T-helper 1 cell treated with Interleukin-12 subunit alpha and Interleukin-12 subunit beta and Interleukin-4 antibody, amounts not matched to agents 30 μg/mL and 1 μg/mL, for 36 hours (primary cell): ENCODE measurements around the gene ERBB2.

Experiments used
- H3K27ac Mint-ChIP-seq: one replicate; pipeline ENCODE4 v1.8.0; 2021; ENCODE audit warnings: mild to moderate bottlenecking, mixed read lengths
- H3K27me3 Mint-ChIP-seq: one replicate; pipeline ENCODE4 v1.8.0; 2021; ENCODE audit warnings: low read depth, mixed read lengths
- H3K36me3 Mint-ChIP-seq: one replicate; pipeline ENCODE4 v1.8.0; 2021; ENCODE audit warnings: low read depth, mixed read lengths
- H3K4me1 Mint-ChIP-seq: one replicate; pipeline ENCODE4 v1.8.0; 2021; ENCODE audit warnings: low read depth, mixed read lengths
- H3K4me3 Mint-ChIP-seq: one replicate; pipeline ENCODE4 v1.8.0; 2021; ENCODE audit warnings: mild to moderate bottlenecking, moderate library complexity, mixed read lengths
- H3K9me3 Mint-ChIP-seq: one replicate; pipeline ENCODE4 v1.8.0; 2021; ENCODE audit warnings: mixed read lengths

The ERBB2 gene

DNA sequence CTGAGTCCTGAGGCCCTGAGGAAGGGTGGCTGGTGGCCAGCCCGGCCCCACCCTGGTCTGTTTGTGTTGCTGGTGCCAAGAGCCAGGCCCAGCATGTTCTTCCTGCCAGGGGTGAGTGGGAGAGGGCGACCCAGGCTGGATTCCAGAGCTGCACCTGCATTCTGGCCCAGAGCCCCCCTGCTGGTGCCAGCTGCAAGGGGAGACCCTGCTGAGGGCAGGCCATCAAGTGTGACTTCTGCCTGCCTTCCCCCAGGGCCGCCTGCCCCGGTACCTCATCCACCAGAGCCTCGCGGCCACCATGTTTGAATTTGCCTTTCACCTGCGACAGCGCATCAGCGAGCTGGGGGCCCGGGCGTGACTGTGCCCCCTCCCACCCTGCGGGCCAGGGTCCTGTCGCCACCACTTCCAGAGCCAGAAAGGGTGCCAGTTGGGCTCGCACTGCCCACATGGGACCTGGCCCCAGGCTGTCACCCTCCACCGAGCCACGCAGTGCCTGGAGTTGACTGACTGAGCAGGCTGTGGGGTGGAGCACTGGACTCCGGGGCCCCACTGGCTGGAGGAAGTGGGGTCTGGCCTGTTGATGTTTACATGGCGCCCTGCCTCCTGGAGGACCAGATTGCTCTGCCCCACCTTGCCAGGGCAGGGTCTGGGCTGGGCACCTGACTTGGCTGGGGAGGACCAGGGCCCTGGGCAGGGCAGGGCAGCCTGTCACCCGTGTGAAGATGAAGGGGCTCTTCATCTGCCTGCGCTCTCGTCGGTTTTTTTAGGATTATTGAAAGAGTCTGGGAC lies 37.1 kb upstream of the ERBB2 start:
- peaks cover 2% of the 10 kb centered on the region for H3K4me1 Mint-ChIP-seq
- H3K27ac Mint-ChIP-seq, result no peak overlapping the region
- peaks cover 9% of the 10 kb centered on the region for H3K36me3 Mint-ChIP-seq
- peaks cover 18% of the 10 kb centered on the region for H3K27me3 Mint-ChIP-seq
- H3K4me3 Mint-ChIP-seq, result no peak overlapping the region
- H3K9me3 Mint-ChIP-seq, result no peaks in the 10 kb centered on the region

DNA sequence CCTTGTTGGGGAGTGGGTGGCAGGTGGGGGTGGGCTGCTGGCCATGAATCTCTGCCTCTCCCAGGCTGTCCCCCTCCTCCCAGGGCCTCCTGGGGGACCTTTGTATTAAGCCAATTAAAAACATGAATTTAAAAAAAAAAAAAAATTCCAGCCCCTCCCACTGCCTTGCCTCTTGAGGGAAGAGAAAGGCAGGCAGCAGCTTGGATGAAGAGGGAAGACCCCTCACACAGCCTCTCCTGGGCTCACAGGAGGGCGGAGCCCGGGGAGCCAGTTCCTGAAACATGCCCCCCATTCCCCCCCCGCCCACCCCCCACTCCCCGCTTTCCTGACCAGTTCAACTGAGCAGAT lies 36.5 kb upstream of the ERBB2 start:
- Mint-ChIP-seq H3K4me1 (peaks cover 2% of the 10 kb centered on the region), H3K27ac (no peak overlapping the region), H3K36me3 (peaks cover 9% of the 10 kb centered on the region), H3K9me3 (no peaks in the 10 kb centered on the region), H3K27me3 (peaks cover 19% of the 10 kb centered on the region), H3K4me3 (no peak overlapping the region)

DNA sequence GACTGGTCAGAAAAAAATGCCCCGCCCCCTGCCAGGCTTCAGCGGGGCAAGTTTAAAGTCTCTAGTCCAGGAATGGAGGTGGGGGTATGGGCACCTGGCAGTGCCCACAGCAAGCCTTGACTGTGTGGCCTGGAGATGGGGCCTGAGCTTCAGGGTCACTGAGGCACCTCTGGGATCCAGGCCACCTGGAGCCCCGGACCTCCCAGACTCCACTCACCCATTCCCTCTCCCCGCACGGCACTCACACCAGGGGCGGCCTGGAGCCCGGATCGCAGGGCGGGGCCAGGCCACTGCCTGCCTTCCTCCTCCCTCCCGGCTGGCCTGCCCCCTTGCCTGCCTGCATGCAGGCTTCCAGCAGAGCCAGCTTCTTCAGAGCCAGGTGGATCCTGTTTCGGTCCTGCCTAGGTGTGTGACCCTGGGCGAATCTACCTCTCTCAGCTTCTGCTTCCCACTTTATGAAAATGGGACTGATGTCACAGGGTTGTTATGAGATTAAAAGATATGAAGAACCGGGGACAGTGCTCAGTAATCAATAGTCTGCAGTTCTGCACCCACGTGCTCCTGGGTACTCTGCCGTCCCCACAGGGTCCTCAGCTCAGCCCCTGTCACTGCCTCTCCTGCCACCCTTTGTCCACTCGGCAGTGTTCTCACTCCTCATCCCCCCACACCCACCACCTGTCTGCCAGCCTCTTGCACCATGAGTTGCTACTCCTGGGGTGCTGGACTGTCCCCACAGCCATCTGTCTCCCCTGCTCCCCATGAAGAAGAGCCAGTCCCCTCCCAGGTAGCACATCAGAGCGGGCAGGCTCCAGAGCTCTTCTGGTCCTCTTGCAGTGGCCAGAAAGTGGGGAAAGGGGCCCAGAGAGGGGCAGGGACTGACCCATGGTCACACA lies 35.9 kb upstream of the ERBB2 start:
- Mint-ChIP-seq H3K9me3 (no peaks in the 10 kb centered on the region), H3K4me1 (peaks cover 6% of the 10 kb centered on the region), H3K27ac (no peak overlapping the region)

DNA sequence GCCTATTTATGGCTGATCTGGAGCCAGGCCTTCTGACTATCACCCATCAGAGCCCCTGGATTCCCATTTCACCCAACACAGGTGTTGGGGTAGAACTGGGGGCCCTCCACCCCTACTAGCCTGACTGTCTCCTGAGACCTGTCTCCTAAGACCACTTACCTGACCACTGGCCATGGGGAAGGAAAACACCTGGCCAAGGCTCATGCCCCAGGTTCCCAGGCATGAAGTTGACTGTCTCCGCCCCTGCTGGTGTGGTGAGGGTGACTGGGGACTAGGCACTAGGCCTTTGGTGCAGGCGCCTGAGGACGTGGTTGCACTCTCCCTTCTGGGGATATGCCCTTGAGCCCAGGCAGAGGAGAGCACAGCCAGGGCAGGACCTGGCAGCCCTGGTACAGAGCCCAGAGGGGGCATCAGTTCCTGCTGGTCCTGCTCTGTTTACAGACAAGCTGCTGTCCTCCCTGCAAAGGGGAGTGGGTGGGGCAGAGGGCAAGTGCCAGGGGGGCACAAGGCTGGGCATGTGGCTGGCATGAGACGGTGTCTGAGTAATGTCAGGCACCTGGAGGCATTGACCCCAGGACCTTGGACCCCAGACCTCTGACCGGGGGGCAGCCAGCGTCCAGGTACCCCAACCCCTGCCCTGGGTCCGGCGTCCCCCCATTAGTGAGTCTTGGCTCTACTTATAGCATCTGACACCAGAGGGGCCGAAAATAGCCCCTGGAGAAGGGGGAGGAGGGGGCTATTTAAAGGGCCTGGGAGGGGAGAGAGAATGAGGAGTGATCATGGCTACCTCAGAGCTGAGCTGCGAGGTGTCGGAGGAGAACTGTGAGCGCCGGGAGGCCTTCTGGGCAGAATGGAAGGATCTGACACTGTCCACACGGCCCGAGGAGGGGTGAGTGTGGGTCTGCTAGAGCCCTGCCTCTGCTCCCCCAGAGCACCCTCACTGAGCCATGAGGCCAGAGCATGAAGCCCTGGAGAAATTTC lies 35.0 kb upstream of the ERBB2 start, which contains the start of gene TCAP:
Gene TCAP (plus strand): TSS at position 769 of the 981 bp plus-strand sequence. CDS start 11 bp downstream, at position 780.
- Mint-ChIP-seq H3K4me3 (no peak within 1 kb of the TSS), H3K9me3 (no peaks in the 10 kb centered on the region), H3K4me1 (peaks cover 5% of the 10 kb centered on the region), H3K27ac (peak within 1 kb of the TSS; percentile 26), H3K27me3 (peaks cover 29% of the 10 kb centered on the region), H3K36me3 (peaks cover 9% of the 10 kb centered on the region)

More for the DNA sequence above, 35.9 kb upstream of the ERBB2 start:
- H3K4me3 Mint-ChIP-seq, result no peak overlapping the region
- H3K27me3 Mint-ChIP-seq, result peaks cover 24% of the 10 kb centered on the region
- H3K36me3 Mint-ChIP-seq, result peaks cover 9% of the 10 kb centered on the region

DNA sequence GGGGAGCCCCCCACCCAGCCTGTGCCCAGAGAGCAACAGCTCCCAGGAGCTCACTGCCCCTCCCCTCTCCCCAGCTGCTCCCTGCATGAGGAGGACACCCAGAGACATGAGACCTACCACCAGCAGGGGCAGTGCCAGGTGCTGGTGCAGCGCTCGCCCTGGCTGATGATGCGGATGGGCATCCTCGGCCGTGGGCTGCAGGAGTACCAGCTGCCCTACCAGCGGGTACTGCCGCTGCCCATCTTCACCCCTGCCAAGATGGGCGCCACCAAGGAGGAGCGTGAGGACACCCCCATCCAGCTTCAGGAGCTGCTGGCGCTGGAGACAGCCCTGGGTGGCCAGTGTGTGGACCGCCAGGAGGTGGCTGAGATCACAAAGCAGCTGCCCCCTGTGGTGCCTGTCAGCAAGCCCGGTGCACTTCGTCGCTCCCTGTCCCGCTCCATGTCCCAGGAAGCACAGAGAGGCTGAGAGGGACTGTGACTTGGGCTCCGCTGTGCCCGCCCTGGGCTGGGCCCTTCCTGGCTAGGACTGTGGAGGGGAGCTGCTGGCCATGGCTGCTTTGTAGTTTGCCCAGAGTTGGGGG lies 34.1 kb upstream of the ERBB2 start:
- Mint-ChIP-seq H3K27me3 (peaks cover 35% of the 10 kb centered on the region), H3K36me3 (peaks cover 9% of the 10 kb centered on the region), H3K4me1 (peaks cover 4% of the 10 kb centered on the region), H3K9me3 (no peaks in the 10 kb centered on the region), H3K27ac (peak overlapping the region; percentile 26), H3K4me3 (no peak overlapping the region)

DNA sequence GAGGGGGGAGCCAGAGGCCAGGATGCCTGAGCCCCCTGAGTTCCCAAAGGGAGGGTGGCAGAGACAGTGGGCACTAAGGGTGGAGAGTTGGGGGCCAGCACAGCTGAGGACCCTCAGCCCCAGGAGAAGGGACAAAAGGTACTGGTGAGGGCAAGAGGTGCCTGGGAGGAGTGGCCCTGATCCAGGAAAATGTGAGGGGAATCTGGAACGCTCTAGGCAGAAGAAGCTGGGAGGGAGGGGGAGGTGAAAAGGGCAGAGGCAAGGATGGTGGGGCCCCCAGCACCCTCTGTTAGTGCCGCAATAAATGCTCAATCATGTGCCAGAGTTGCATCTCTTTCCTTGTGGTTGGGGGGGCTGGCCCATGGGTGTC lies 33.6 kb upstream of the ERBB2 start:
- Mint-ChIP-seq H3K27me3 (peaks cover 37% of the 10 kb centered on the region), H3K27ac (peak overlapping the region; percentile 26), H3K4me1 (peaks cover 4% of the 10 kb centered on the region), H3K36me3 (peaks cover 6% of the 10 kb centered on the region), H3K4me3 (no peak overlapping the region), H3K9me3 (no peaks in the 10 kb centered on the region)

DNA sequence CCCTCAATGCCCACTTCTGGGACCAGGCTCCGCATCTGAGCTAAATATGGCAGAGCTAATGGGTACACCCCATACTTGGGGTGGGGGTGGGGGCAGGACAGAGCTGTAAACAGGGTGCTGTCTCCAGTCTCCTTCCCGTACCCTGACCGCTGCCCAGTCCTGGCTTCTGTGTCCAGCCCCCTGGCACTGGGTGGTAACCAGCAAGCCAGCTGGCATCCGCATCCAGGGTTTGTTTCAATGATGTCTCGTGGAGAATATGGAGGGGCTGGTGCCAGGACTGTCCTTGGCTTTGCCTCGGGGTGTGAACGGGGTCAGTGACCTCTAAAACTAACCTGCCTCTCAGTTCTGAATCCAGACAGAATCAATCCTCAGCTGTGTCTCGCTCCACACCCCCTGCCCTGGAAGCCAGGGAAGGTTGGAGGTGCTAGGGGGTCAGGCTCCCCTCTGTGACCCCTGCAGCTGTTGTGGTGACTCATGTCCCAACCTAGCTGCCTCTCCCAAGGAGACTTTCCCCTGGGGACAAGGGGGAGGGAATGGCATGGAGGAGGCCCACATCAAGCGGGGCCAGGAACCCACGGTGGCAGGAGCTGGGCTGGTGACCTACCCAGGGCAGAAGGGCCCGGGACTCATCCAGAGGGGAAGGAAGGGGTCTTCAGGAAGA lies 33.1 kb upstream of the ERBB2 start:
- peaks cover 38% of the 10 kb centered on the region for H3K27me3 Mint-ChIP-seq
- no peak overlapping the region for H3K27ac Mint-ChIP-seq

DNA sequence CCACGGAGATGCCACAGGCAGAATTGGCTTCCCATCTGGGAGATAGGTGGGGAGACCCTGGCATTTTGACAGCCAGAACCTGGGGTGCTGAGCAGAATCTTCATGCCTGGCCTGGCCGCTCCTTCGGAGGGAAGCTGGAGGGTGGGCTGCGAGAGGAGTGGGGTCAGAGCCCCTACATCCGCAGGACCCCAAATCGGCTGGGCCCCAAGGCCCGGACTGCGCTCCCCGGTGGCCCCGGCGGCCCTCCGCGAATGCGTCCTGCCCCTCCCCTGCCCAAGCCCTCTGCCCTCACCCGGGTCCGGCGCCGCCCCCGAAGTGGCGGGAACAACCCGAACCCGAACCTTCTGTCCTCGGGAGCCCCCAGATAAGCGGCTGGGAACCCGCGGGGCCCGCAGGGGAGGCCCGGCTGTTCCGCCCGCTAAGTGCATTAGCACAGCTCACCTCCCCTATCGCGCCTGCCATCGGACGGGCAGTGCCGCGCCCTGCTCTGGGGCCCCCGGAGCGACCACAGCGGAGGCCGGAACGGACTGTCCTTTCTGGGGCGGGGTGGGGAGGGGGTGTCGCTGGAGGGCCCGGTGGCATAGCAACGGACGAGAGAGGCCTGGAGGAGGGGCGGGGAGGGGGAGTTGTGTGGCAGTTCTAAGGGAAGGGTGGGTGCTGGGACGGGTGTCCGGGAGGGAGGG lies 32.5 kb upstream of the ERBB2 start:
- Mint-ChIP-seq H3K9me3 (no peaks in the 10 kb centered on the region), H3K4me3 (no peak overlapping the region), H3K27me3 (peaks cover 42% of the 10 kb centered on the region), H3K36me3 (peaks cover 2% of the 10 kb centered on the region), H3K4me1 (peaks cover 4% of the 10 kb centered on the region), H3K27ac (no peak overlapping the region)

More for the DNA sequence above, 33.1 kb upstream of the ERBB2 start:
- Mint-ChIP-seq H3K36me3 (peaks cover 2% of the 10 kb centered on the region), H3K4me3 (no peak overlapping the region), H3K9me3 (no peaks in the 10 kb centered on the region), H3K4me1 (peaks cover 4% of the 10 kb centered on the region)

DNA sequence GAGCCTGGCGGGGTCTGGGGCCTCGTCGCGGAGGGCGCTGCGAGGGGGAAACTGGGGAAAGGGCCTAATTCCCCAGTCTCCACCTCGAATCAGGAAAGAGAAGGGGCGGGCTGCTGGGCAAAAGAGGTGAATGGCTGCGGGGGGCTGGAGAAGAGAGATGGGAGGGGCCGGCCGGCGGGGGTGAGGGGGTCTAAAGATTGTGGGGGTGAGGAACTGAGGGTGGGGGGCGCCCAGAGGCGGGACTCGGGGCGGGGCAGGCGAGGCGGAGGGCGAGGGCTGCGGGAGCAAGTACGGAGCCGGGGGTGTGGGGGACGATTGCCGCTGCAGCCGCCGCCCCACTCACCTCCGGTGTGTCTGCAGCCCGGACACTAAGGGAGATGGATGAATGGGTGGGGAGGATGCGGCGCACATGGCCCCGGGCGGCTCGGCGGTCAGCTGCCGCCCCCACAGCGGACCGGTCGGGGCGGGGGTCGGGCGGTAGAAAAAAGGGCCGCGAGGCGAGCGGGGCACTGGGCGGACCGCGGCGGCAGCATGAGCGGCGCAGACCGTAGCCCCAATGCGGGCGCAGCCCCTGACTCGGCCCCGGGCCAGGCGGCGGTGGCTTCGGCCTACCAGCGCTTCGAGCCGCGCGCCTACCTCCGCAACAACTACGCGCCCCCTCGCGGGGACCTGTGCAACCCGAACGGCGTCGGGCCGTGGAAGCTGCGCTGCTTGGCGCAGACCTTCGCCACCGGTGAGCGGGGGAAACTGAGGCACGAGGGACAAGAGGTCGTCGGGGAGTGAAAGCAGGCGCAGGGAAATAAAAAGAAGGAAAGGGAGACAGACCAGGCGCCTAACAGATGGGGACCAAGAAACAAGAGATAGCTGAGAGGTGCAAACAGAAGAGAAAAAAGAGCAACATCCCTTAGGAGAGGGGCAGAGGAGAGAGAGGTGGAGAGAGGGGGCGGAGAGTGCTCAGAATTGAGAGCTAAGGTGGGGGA lies 31.6 kb upstream of the ERBB2 start, which contains the start of gene PNMT:
Gene PNMT (plus strand): TSS at position 509 of the 980 bp plus-strand sequence. CDS start 23 bp downstream, at position 532.
- Mint-ChIP-seq H3K9me3 (no peaks in the 10 kb centered on the region), H3K27ac (no peak within 1 kb of the TSS), H3K4me1 (peaks cover 4% of the 10 kb centered on the region), H3K36me3 (peaks cover 2% of the 10 kb centered on the region), H3K27me3 (peaks cover 42% of the 10 kb centered on the region), H3K4me3 (peak within 1 kb of the TSS; percentile 59)

DNA sequence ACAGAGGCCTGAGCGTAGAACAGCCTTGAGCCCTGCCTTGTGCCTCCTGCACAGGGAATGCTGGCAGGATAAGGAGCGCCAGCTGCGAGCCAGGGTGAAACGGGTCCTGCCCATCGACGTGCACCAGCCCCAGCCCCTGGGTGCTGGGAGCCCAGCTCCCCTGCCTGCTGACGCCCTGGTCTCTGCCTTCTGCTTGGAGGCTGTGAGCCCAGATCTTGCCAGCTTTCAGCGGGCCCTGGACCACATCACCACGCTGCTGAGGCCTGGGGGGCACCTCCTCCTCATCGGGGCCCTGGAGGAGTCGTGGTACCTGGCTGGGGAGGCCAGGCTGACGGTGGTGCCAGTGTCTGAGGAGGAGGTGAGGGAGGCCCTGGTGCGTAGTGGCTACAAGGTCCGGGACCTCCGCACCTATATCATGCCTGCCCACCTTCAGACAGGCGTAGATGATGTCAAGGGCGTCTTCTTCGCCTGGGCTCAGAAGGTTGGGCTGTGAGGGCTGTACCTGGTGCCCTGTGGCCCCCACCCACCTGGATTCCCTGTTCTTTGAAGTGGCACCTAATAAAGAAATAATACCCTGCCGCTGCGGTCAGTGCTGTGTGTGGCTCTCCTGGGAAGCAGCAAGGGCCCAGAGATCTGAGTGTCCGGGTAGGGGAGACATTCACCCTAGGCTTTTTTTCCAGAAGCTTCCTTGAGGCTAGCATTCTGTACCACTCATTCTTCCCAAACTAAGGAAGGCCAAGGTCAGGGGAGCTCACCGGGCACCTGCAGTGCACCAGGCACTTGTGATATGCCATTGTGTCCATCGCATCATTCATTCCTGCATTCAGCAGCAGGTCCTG lies 29.7 kb upstream of the ERBB2 start:
- H3K36me3 Mint-ChIP-seq, result no peaks in the 10 kb centered on the region
- H3K9me3 Mint-ChIP-seq, result no peaks in the 10 kb centered on the region
- H3K4me3 Mint-ChIP-seq, result no peak overlapping the region
- no peak overlapping the region for H3K27ac Mint-ChIP-seq
- peaks cover 40% of the 10 kb centered on the region for H3K27me3 Mint-ChIP-seq
- peaks cover 4% of the 10 kb centered on the region for H3K4me1 Mint-ChIP-seq

DNA sequence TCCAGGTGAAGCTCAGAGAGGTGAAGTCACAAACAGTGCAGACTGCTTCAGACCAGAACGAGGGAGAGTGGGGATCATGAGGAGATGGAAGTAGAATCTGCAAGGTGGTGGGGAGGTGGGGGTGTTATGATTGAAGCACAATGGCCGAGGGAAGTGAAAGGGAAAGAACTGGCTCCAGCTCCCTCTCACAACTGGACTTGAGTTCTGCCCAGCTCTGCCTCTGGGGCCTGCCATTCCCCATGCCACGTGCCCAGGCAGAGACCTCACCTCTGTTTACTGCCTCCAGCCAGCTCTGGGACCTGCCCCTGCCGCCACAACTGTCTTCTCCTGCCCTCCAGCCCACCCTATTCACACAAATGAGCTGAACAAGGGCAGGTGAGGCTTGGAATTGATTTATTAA lies 29.1 kb upstream of the ERBB2 start:
- no peaks in the 10 kb centered on the region for H3K36me3 Mint-ChIP-seq
- no peaks in the 10 kb centered on the region for H3K9me3 Mint-ChIP-seq
- no peak overlapping the region for H3K4me3 Mint-ChIP-seq
- no peak overlapping the region for H3K27ac Mint-ChIP-seq
- peaks cover 35% of the 10 kb centered on the region for H3K27me3 Mint-ChIP-seq
- peaks cover 8% of the 10 kb centered on the region for H3K4me1 Mint-ChIP-seq
